Transverse colon (tissue), 4 donors: ENCODE results near the gene HDAC9.

Experiments used
- EP300 ChIP-seq: sonication (generic); formaldehyde crosslinking; IDR thresholded peaks from one replicate; pipeline ENCODE4 v1.6.1; 2017; ENCODE audit warnings: antibody characterized with exemption, low read depth
- POLR2AphosphoS5 ChIP-seq, 3 donors: sonication (generic); formaldehyde crosslinking; IDR thresholded peaks; one replicate each; pipeline ENCODE4 v1.6.1; 2016; ENCODE audit warnings: antibody characterized with exemption in 3 of 3
- TF ChIP-seq, protein P1 (sequence below), 5 experiments: fragments of 200-600 bp in 3 of 5; fragments of 450-650 bp in 2 of 5; sonication (generic) in 3 of 5; IDR thresholded peaks; 1 replicate in 2 of 5; 2 replicates in 3 of 5; pipeline ENCODE4 v1.5.1; 2016 to 2017; ENCODE audit warnings: antibody characterized with exemption in 5 of 5, inconsistent platforms in 3 of 5, mild to moderate bottlenecking in 2 of 5, moderate library complexity in 1 of 5

GRCh38 chr7:18900236-18900635 lies 404.7 kb downstream of the HDAC9 start:
- TF ChIP-seq, protein P1, sequence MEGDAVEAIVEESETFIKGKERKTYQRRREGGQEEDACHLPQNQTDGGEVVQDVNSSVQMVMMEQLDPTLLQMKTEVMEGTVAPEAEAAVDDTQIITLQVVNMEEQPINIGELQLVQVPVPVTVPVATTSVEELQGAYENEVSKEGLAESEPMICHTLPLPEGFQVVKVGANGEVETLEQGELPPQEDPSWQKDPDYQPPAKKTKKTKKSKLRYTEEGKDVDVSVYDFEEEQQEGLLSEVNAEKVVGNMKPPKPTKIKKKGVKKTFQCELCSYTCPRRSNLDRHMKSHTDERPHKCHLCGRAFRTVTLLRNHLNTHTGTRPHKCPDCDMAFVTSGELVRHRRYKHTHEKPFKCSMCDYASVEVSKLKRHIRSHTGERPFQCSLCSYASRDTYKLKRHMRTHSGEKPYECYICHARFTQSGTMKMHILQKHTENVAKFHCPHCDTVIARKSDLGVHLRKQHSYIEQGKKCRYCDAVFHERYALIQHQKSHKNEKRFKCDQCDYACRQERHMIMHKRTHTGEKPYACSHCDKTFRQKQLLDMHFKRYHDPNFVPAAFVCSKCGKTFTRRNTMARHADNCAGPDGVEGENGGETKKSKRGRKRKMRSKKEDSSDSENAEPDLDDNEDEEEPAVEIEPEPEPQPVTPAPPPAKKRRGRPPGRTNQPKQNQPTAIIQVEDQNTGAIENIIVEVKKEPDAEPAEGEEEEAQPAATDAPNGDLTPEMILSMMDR (IDR thresholded peaks at IDR 0.05) = no peak
- TF ChIP-seq EP300 (no peak), POLR2AphosphoS5 (IDR thresholded peaks at IDR 0.05) (no peak)
